Measurements from ENCODE around the gene BLZF1. TPM values are rescaled to one million over a fixed set of nuclear protein-coding genes. Genes with fewer than 3 reads are reported as not detected.

The BLZF1 gene
- total and polyA plus RNA-seq, 2 donors from 2014 or later: 10.3 to 25.3 TPM

- no peak for TF ChIP-seq CTCF (IDR thresholded peaks at IDR 0.05; ENCODE audit: borderline replicate concordance, extremely low read depth, insufficient read depth)
- no peaks in the 10 kb centered on the region for H3K27me3 ChIP-seq (ENCODE audit: control insufficient read depth, insufficient read depth, low read length)
Measured at GRCh38 chr1:169321539-169321938, 46.5 kb upstream of the BLZF1 start.

GRCh38 chr1:169322138-169322537 lies 45.9 kb upstream of the BLZF1 start:
- FAIRE-seq (no peak), DNase-seq (no peak)
- Histone ChIP-seq H3K9ac (ENCODE audit: low read length in 3 of 3) (no peak overlapping the region), H3K4me1 (ENCODE audit: control insufficient read depth in 2 of 3, insufficient read depth in 2 of 3, low read depth in 1 of 3, low read length in 3 of 3) (no peaks in the 10 kb centered on the region), H3K9me3 (ENCODE audit: control insufficient read depth in 2 of 3, insufficient read depth in 1 of 3, low read length in 3 of 3) (no peaks in the 10 kb centered on the region), H3K27me3 (ENCODE audit: control insufficient read depth, insufficient read depth, low read length) (no peaks in the 10 kb centered on the region), H3K27ac (ENCODE audit: low read depth in 2 of 2, low read length in 2 of 2) (no peak overlapping the region), H3K4me3 (ENCODE audit: low read length in 3 of 3) (no peak overlapping the region), H3K36me3 (ENCODE audit: control insufficient read depth in 2 of 3, insufficient read depth in 3 of 3, low read length in 3 of 3) (no peaks in the 10 kb centered on the region)
- intact Hi-C loops (cut with DNase I): no loop called here
- no peak for TF ChIP-seq CTCF (IDR thresholded peaks at IDR 0.05; ENCODE audit: borderline replicate concordance, extremely low read depth, insufficient read depth)

More at GRCh38 chr1:169321539-169321938, 46.5 kb upstream of the BLZF1 start:
- intact Hi-C loops (cut with DNase I): no loop called here
- Histone ChIP-seq H3K4me3 (ENCODE audit: low read length in 3 of 3) (no peak overlapping the region), H3K9ac (ENCODE audit: low read length in 3 of 3) (no peak overlapping the region), H3K27ac (ENCODE audit: low read depth in 2 of 2, low read length in 2 of 2) (no peak overlapping the region), H3K9me3 (ENCODE audit: control insufficient read depth in 2 of 3, insufficient read depth in 1 of 3, low read length in 3 of 3) (no peaks in the 10 kb centered on the region), H3K36me3 (ENCODE audit: control insufficient read depth in 2 of 3, insufficient read depth in 3 of 3, low read length in 3 of 3) (no peaks in the 10 kb centered on the region), H3K4me1 (ENCODE audit: control insufficient read depth in 2 of 3, insufficient read depth in 2 of 3, low read depth in 1 of 3, low read length in 3 of 3) (no peaks in the 10 kb centered on the region)
- DNase-seq (no peak), FAIRE-seq (no peak)

GRCh38 chr1:169325117-169325516 lies 42.9 kb upstream of the BLZF1 start:
- no peak for DNase-seq
- TF ChIP-seq CTCF (IDR thresholded peaks at IDR 0.05; ENCODE audit: borderline replicate concordance, extremely low read depth, insufficient read depth): no peak
- intact Hi-C loops (cut with DNase I): no loop called here
- no peaks in the 10 kb centered on the region for H3K4me1 ChIP-seq (ENCODE audit: control insufficient read depth in 2 of 3, insufficient read depth in 2 of 3, low read depth in 1 of 3, low read length in 3 of 3)
- no peak for FAIRE-seq
- no peak overlapping the region for H3K4me3 ChIP-seq (ENCODE audit: low read length in 3 of 3)
- no peaks in the 10 kb centered on the region for H3K9me3 ChIP-seq (ENCODE audit: control insufficient read depth in 2 of 3, insufficient read depth in 1 of 3, low read length in 3 of 3)
- no peaks in the 10 kb centered on the region for H3K36me3 ChIP-seq (ENCODE audit: control insufficient read depth in 2 of 3, insufficient read depth in 3 of 3, low read length in 3 of 3)
- H3K9ac ChIP-seq (ENCODE audit: low read length in 3 of 3): no peak overlapping the region
- H3K27ac ChIP-seq (ENCODE audit: low read depth in 2 of 2, low read length in 2 of 2): no peak overlapping the region
- no peaks in the 10 kb centered on the region for H3K27me3 ChIP-seq (ENCODE audit: control insufficient read depth, insufficient read depth, low read length)

Measured in kidney (tissue), 14 donors.